K562 (cell line): ENCODE results near the gene MSL2. TPM values are rescaled to one million over a fixed set of nuclear protein-coding genes. Genes with fewer than 3 reads are reported as not detected.

ENCODE experiments used
- ATF7 ChIP-seq: fragments of 450-650 bp; IDR thresholded peaks from 2 replicates; pipeline ENCODE4 v1.7.1; 2014; ENCODE audit warnings: mild to moderate bottlenecking, moderate library complexity
- CBFA2T3 ChIP-seq: fragments of 450-650 bp; IDR thresholded peaks from 2 replicates; pipeline ENCODE4 v1.6.1; 2017
- CREB1 ChIP-seq, 2 experiments: sonication (generic) in 1 of 2; formaldehyde crosslinking in 1 of 2; IDR thresholded peaks; 2 replicates each; pipeline versions ENCODE4 v1.6.1 to v1.8.0; 2012 to 2022; ENCODE audit warnings: inconsistent platforms in 1 of 2, mild to moderate bottlenecking in 1 of 2, missing genetic modification reagents in 1 of 2, moderate library complexity in 1 of 2
- FOXK2 ChIP-seq, 2 experiments: fragments of 450-650 bp; IDR thresholded peaks in 1 of 2; conservative IDR thresholded peaks in 1 of 2; 2 replicates each; pipeline ENCODE4 v1.6.1; 2016; ENCODE audit warnings: low read depth in 2 of 2, mild to moderate bottlenecking in 1 of 2
- KDM1A ChIP-seq, 2 experiments: fragments of 450-650 bp; IDR thresholded peaks; 2 replicates each; pipeline ENCODE4 v1.6.1; 2016; ENCODE audit warnings: mild to moderate bottlenecking in 2 of 2
- TRIM24 ChIP-seq, 2 experiments: fragments of 450-650 bp; IDR thresholded peaks; 2 replicates each; pipeline ENCODE4 v1.6.1; 2016
- XRCC4 ChIP-seq: IDR thresholded peaks from one replicate; pipeline ENCODE4 v1.6.1; 2011; ENCODE audit not compliant: insufficient read depth, insufficient read length; ENCODE audit errors: extremely low read depth
- ZNF717 ChIP-seq: fragments of 250-450 bp; sonication (Bioruptor Pico); IDR thresholded peaks from 2 replicates; pipeline ENCODE4 v1.5.0; 2021
- polyA plus RNA-seq, 8 experiments: library from polyadenylated mRNA; depleted of rRNA in 4 of 8; stranded (reverse) in 5 of 8; unstranded in 3 of 8; fragments of >200 nt; fragmentation: Nextera tagmentation in 2 of 8; fragmentation: Illumina TruSeq in 1 of 8; extraction: Ambion mirVana in 2 of 8; extraction: Trizol in 1 of 8; gene quantifications; 2 replicates each; pipeline versions ENCODE4 v1.2.1 to v1.2.3, GENCODE V29; 2011 to 2014; ENCODE audit warnings: inconsistent platforms in 1 of 8, missing spikeins in 1 of 8
- total RNA-seq, 7 experiments: library from RNA; depleted of rRNA in 6 of 7; stranded (reverse); fragments of >200 nt in 6 of 7; fragmentation: Illumina TruSeq in 2 of 7; extraction: Trizol in 2 of 7; gene quantifications; 2 replicates each; pipeline versions ENCODE4 v1.2.1 to v1.2.3, GENCODE V29; 2011 to 2021; ENCODE audit warnings: low replicate concordance in 1 of 7
- TF ChIP-seq, protein P1 (sequence below), 3 experiments: fragments of 200-800 bp in 1 of 3; fragments of 250-450 bp in 1 of 3; fragments of 450-650 bp in 1 of 3; sonication (Bioruptor Pico) in 1 of 3; sonication (Bioruptor generic) in 1 of 3; formaldehyde crosslinking in 1 of 3; IDR thresholded peaks; 2 replicates each; pipeline versions ENCODE4 v1.6.1 to v1.8.0; 2016 to 2022; ENCODE audit warnings: mild to moderate bottlenecking in 2 of 3, missing genetic modification characterization in 2 of 3, missing compliant biosample characterization in 1 of 3, moderate library complexity in 1 of 3
- TF ChIP-seq, protein P2 (sequence below): conservative IDR thresholded peaks from 2 replicates; pipeline ENCODE4 v1.6.1; 2011; ENCODE audit warnings: low read depth, mild to moderate bottlenecking, low read length; ENCODE audit not compliant: control insufficient read depth
- TF ChIP-seq, protein P3 (sequence below): fragments of 450-650 bp; IDR thresholded peaks from 2 replicates; pipeline ENCODE4 v1.6.1; 2016; ENCODE audit warnings: mild to moderate bottlenecking

Gene MSL2
- total and polyA plus RNA-seq, 9 of the 15 experiments (the other 6 are each of a cell fraction or from before 2014, with no cell fraction given): 1.9 to 19.9 (median 9.1) TPM

DNA sequence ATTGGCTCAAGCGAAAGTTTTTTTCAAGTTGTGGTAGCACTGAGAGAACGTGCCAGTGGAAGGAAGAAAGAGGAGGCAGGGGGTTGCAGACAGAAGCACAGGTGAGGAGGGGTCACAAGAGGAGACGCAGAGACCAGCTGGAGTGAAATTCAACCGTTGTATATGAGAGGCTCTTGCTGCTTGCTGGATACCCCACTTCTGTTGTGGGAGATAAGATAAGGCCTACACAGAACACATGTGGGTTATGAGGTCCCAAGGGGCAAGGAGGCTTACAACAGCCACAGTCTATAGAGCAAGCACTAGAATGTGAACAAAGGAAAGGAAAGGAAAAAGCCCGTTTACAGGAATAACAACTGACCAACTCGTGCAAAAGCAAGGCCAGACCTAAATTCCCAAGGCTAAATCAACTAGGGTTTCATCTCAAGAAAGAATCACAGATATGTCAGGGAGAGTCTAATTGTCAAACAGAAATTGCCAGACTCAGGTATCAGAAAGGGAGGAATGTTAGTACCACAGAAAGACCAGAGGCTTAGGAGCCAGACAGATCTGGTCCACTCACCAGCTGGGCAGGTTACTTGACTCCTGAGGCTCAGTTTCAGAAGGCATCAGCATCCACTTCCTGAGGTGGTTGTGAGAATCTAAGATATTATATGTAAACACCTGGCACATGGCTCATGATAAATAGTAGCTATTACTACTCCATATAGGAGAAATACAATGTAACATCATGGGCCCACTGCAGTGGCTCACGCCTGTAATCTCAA is 60.9 kb downstream of the MSL2 start (continued):
- TF ChIP-seq CREB1 (IDR thresholded peaks at IDR 0.05) (no peak), CREB1 (CRISPR knock-in tag; IDR thresholded peaks at IDR 0.05) (no peak), ZNF717 (no peak), ATF7 (peak; percentile 31; the same call in 1 of the 2 replicates), CBFA2T3 (peak; percentile 95), TRIM24 (IDR thresholded peaks at IDR 0.05) (peak; percentile 73 to 87), KDM1A (IDR thresholded peaks at IDR 0.05) (peak; percentile 46 to 56), XRCC4 (no peak), FOXK2 (conservative IDR thresholded peaks at IDR 0.05 in 1 of 2, IDR thresholded peaks at IDR 0.05 in 1 of 2; ENCODE audit: low read depth in 2 of 2) (peak; percentile 2 to 20; a peak in 1 of 4 replicates)
- TF ChIP-seq, protein P1, sequence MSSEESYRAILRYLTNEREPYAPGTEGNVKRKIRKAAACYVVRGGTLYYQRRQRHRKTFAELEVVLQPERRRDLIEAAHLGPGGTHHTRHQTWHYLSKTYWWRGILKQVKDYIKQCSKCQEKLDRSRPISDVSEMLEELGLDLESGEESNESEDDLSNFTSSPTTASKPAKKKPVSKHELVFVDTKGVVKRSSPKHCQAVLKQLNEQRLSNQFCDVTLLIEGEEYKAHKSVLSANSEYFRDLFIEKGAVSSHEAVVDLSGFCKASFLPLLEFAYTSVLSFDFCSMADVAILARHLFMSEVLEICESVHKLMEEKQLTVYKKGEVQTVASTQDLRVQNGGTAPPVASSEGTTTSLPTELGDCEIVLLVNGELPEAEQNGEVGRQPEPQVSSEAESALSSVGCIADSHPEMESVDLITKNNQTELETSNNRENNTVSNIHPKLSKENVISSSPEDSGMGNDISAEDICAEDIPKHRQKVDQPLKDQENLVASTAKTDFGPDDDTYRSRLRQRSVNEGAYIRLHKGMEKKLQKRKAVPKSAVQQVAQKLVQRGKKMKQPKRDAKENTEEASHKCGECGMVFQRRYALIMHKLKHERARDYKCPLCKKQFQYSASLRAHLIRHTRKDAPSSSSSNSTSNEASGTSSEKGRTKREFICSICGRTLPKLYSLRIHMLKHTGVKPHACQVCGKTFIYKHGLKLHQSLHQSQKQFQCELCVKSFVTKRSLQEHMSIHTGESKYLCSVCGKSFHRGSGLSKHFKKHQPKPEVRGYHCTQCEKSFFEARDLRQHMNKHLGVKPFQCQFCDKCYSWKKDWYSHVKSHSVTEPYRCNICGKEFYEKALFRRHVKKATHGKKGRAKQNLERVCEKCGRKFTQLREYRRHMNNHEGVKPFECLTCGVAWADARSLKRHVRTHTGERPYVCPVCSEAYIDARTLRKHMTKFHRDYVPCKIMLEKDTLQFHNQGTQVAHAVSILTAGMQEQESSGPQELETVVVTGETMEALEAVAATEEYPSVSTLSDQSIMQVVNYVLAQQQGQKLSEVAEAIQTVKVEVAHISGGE (CRISPR knock-in tag; IDR thresholded peaks at IDR 0.05): 0 out of 6 replicates have a peak, but pooled peaks of 1 of the 3 experiments have one; percentile 41
- TF ChIP-seq, protein P2, sequence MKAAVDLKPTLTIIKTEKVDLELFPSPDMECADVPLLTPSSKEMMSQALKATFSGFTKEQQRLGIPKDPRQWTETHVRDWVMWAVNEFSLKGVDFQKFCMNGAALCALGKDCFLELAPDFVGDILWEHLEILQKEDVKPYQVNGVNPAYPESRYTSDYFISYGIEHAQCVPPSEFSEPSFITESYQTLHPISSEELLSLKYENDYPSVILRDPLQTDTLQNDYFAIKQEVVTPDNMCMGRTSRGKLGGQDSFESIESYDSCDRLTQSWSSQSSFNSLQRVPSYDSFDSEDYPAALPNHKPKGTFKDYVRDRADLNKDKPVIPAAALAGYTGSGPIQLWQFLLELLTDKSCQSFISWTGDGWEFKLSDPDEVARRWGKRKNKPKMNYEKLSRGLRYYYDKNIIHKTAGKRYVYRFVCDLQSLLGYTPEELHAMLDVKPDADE: no peak
- TF ChIP-seq, protein P3, sequence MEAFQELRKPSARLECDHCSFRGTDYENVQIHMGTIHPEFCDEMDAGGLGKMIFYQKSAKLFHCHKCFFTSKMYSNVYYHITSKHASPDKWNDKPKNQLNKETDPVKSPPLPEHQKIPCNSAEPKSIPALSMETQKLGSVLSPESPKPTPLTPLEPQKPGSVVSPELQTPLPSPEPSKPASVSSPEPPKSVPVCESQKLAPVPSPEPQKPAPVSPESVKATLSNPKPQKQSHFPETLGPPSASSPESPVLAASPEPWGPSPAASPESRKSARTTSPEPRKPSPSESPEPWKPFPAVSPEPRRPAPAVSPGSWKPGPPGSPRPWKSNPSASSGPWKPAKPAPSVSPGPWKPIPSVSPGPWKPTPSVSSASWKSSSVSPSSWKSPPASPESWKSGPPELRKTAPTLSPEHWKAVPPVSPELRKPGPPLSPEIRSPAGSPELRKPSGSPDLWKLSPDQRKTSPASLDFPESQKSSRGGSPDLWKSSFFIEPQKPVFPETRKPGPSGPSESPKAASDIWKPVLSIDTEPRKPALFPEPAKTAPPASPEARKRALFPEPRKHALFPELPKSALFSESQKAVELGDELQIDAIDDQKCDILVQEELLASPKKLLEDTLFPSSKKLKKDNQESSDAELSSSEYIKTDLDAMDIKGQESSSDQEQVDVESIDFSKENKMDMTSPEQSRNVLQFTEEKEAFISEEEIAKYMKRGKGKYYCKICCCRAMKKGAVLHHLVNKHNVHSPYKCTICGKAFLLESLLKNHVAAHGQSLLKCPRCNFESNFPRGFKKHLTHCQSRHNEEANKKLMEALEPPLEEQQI: peak; percentile 71; the same call in 1 of the 2 replicates
